Panc1 (cell line): ENCODE results near the gene RAPGEF1.

Source experiments
- CTCF ChIP-seq: fragments of 450-650 bp; IDR thresholded peaks from 2 replicates; pipeline ENCODE4 v1.5.1; 2017; ENCODE audit warnings: mild to moderate bottlenecking
- POLR2AphosphoS5 ChIP-seq: IDR thresholded peaks from 2 replicates; pipeline ENCODE4 v1.6.1; 2012; ENCODE audit warnings: mild to moderate bottlenecking, low read depth, low read length, moderate library complexity
- REST ChIP-seq, 2 experiments: IDR thresholded peaks; 2 replicates each; pipeline ENCODE4 v1.6.1; 2011 to 2012; ENCODE audit warnings: low read depth in 2 of 2, control low read depth in 1 of 2, low read length in 1 of 2, mild to moderate bottlenecking in 1 of 2, moderate library complexity in 1 of 2; ENCODE audit not compliant: insufficient read depth in 1 of 2
- TCF7L2 ChIP-seq: IDR thresholded peaks from 2 replicates; pipeline ENCODE4 v1.6.1; 2011; ENCODE audit warnings: mild to moderate bottlenecking, low read depth, low read length, inconsistent platforms

GRCh38 chr9:131676431-131676972 lies 63.4 kb downstream of the RAPGEF1 start:
- TF ChIP-seq POLR2AphosphoS5 (no peak), CTCF (no peak), REST (IDR thresholded peaks at IDR 0.05; ENCODE audit: insufficient read depth in 1 of 2, low read depth in 2 of 2, low read length in 1 of 2) (no peak), TCF7L2 (0 out of 2 replicates have a peak, but pooled peaks have one; percentile 23)
